Stimulated activated naive B cell treated with anti-CD40 and anti-IgM and Interleukin-4, amounts not matched to agents 10 μg/mL and 1 μg/mL and 100 μg/mL, for 72 hours (primary cell): ENCODE data around the gene LEMD1.
"Not testable (repeated sequence)": the region's sequence is repeated elsewhere in the genome, so short reads cannot be mapped to it uniquely, and the experiment has no call there.

ENCODE experiments used
- ATAC-seq, 2 donors: fragments of 150-1000 bp; cut with Tn5 transposase; replicated peaks; 2 replicates each; pipeline ENCODE4 v1.10.0; 2021; ENCODE audit warnings: moderate library complexity in 1 of 2
- DNase-seq: peaks from one replicate; pipeline ENCODE4 v3.0.0; 2021
- H3K27ac Mint-ChIP-seq: one replicate; pipeline ENCODE4 v1.8.0; 2022; ENCODE audit warnings: mild to moderate bottlenecking, mixed read lengths
- H3K27me3 Mint-ChIP-seq, 2 donors: one replicate each; pipeline ENCODE4 v1.8.0; 2022; ENCODE audit warnings: mixed read lengths in 2 of 2
- H3K36me3 Mint-ChIP-seq, 2 donors: one replicate each; pipeline ENCODE4 v1.8.0; 2022; ENCODE audit warnings: mixed read lengths in 2 of 2, mild to moderate bottlenecking in 1 of 2
- H3K4me1 Mint-ChIP-seq, 2 donors: one replicate each; pipeline ENCODE4 v1.8.0; 2022; ENCODE audit warnings: mixed read lengths in 2 of 2, mild to moderate bottlenecking in 1 of 2
- H3K4me3 Mint-ChIP-seq, 2 donors: one replicate each; pipeline ENCODE4 v1.8.0; 2022; ENCODE audit warnings: mild to moderate bottlenecking in 2 of 2, mixed read lengths in 2 of 2, moderate library complexity in 1 of 2
- H3K9me3 Mint-ChIP-seq, 2 donors: one replicate each; pipeline ENCODE4 v1.8.0; 2022; ENCODE audit warnings: mixed read lengths in 2 of 2, mild to moderate bottlenecking in 1 of 2

LEMD1 gene

DNA sequence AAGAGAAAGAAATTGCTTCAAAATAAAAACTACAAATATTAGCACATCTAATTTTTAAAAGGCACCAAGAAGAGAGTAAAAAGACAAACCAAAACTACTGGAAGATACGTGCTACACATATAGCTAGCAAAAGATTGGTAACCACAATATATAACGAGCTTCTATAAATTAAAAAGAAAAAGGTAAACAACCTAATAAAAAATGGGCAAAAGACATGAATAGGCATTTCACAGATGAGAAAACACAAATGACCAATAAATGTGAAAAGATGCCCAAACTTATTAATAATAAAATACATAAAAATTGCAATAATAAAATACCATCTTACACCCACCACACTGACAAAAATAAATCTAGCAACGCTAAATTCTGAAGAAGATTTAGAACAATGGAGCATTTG lies 26.2 kb downstream of the LEMD1 start:
- DNase-seq (no peak), ATAC-seq (no peak)
- H3K27me3 Mint-ChIP-seq, result peaks cover 24 to 31% of the 10 kb centered on the region in 2 donors
- H3K9me3 Mint-ChIP-seq, result no peaks in the 10 kb centered on the region
- no peaks in the 10 kb centered on the region for H3K4me1 Mint-ChIP-seq
- H3K27ac Mint-ChIP-seq, result no peak overlapping the region
- H3K4me3 Mint-ChIP-seq, result no peak overlapping the region
- no peaks in the 10 kb centered on the region for H3K36me3 Mint-ChIP-seq

GRCh38 chr1:205392650-205393049 lies 29.2 kb downstream of the LEMD1 start:
- Mint-ChIP-seq H3K27me3 (peaks cover 29 to 44% of the 10 kb centered on the region in 2 donors), H3K36me3 (no peaks in the 10 kb centered on the region), H3K4me1 (no peaks in the 10 kb centered on the region), H3K9me3 (no peaks in the 10 kb centered on the region), H3K4me3 (no peak overlapping the region), H3K27ac (no peak overlapping the region)
- ATAC-seq (no peak), DNase-seq (no peak)

DNA sequence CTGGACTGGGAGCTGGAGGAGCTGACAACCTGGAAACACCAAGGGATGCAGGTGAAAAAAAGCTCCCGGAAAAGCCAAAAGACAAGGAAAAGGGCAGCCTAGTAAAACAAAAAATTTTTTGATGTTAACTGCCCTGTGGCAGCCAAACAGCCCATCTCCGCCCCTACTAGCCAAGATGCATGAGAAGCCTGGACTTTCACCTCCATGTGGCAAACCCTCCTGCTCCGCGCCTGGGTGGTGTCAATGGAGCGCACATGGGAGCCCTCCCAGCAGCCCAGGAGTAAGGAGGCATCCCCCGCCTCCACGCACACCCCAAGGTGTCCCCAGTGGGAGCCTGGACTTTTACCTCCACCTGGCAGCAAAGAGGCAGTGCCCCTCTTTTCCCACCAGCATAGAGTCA lies 30.5 kb downstream of the LEMD1 start:
- H3K4me3 Mint-ChIP-seq, result no peak overlapping the region
- no peaks in the 10 kb centered on the region for H3K4me1 Mint-ChIP-seq
- peaks cover 29 to 44% of the 10 kb centered on the region in 2 donors for H3K27me3 Mint-ChIP-seq
- DNase-seq (no peak), ATAC-seq (no peak)
- H3K27ac Mint-ChIP-seq, result no peak overlapping the region
- H3K36me3 Mint-ChIP-seq, result no peaks in the 10 kb centered on the region
- H3K9me3 Mint-ChIP-seq, result no peaks in the 10 kb centered on the region

GRCh38 chr1:205387845-205388244 lies 34.0 kb downstream of the LEMD1 start:
- Mint-ChIP-seq H3K4me1 (no peaks in the 10 kb centered on the region), H3K36me3 (no peaks in the 10 kb centered on the region), H3K27ac (no peak overlapping the region), H3K9me3 (no peaks in the 10 kb centered on the region), H3K27me3 (peaks cover 23 to 24% of the 10 kb centered on the region in 2 donors), H3K4me3 (no peak overlapping the region)
- DNase-seq (no peak), ATAC-seq (no peak)

GRCh38 chr1:205382990-205383389 lies 38.9 kb downstream of the LEMD1 start:
- DNase-seq, H3K4me1 Mint-ChIP-seq, H3K4me3 Mint-ChIP-seq: not testable (repeated sequence)

DNA sequence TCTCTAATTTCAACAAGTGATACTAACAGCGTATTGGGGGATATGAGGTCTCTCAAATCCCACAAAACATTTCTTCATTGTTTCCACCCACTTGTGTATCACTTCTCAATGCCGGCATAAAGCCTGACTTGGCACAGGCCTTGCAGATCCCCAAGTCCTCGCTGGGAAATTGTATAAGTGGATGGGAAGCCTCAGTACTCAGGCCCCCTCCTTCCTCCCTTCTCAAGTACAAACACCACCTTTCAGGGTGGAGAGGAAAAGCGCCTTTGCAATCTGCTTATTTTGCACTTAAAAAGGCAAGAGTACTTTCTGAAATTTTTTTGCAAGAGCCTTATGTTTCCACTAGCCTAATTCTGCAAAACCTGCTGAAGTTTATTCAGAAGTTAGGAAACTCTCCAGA lies 39.3 kb downstream of the LEMD1 start:
- DNase-seq, result no peak
- Mint-ChIP-seq H3K4me3 (no peak overlapping the region), H3K9me3 (no peaks in the 10 kb centered on the region), H3K27me3 (peaks cover 10% of the 10 kb centered on the region in 2 donors), H3K27ac (no peak overlapping the region), H3K4me1 (no peaks in the 10 kb centered on the region), H3K36me3 (no peaks in the 10 kb centered on the region)
- no peak for ATAC-seq

More at GRCh38 chr1:205382990-205383389, 38.9 kb downstream of the LEMD1 start:
- H3K9me3 Mint-ChIP-seq, H3K27ac Mint-ChIP-seq, ATAC-seq, H3K36me3 Mint-ChIP-seq: not testable (repeated sequence)
- peaks cover 10% of the 10 kb centered on the region in 2 donors for H3K27me3 Mint-ChIP-seq

DNA sequence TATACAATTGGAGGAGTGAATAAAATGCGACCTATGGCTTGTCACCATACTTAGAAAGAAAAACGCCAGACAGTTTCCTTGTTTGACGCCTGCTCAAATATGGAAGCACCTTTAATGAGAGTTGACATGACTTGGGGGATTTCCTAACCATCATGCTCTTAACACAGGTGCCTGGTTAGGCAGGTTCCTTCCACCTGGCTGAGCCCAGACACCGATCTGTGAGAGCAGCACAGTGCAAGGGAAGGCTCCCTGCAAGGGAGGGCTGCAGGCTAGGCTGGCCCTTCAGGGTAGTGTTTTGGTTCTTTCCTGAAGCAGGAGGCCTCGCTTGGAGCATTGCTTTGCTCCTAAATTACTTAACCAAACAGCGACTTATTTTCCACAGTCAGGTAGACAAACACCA lies 40.6 kb downstream of the LEMD1 start:
- no peak overlapping the region for H3K27ac Mint-ChIP-seq
- peaks cover 11 to 17% of the 10 kb centered on the region in 2 donors for H3K27me3 Mint-ChIP-seq
- no peaks in the 10 kb centered on the region for H3K9me3 Mint-ChIP-seq
- H3K4me1 Mint-ChIP-seq, result no peaks in the 10 kb centered on the region
- no peak overlapping the region for H3K4me3 Mint-ChIP-seq
- H3K36me3 Mint-ChIP-seq, result no peaks in the 10 kb centered on the region
- ATAC-seq, result no peak
- DNase-seq, result no peak

- DNase-seq (no peak), ATAC-seq (no peak)
- Mint-ChIP-seq H3K9me3 (no peaks in the 10 kb centered on the region), H3K4me3 (no peak overlapping the region), H3K36me3 (no peaks in the 10 kb centered on the region), H3K27me3 (peaks cover 14 to 21% of the 10 kb centered on the region in 2 donors), H3K27ac (no peak overlapping the region), H3K4me1 (peaks cover 0 to 1% of the 10 kb centered on the region in 2 donors)
Observed at GRCh38 chr1:205380882-205381281, 41.0 kb downstream of the LEMD1 start.

DNA sequence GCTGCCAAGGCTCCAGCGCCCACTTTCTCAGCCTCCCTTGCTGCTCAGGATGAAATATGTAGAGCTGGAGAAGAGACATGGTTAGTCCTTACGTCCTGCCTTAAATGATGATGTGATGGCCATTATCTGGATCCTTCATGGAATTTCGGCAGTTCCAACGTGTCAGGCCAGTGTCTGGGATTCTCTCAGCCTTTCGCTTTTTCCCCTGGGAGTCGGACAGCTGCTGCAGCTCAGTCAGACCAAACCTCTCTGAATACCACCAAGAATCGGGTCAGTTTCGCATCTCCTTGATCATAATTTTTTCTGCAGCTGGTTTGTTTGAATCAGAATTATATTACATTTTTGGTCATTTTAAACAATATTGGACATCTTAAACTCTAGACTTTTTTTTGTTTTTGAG lies 42.8 kb downstream of the LEMD1 start:
- ATAC-seq (no peak), DNase-seq (no peak)
- Mint-ChIP-seq H3K9me3 (no peaks in the 10 kb centered on the region), H3K27me3 (peaks cover 20 to 37% of the 10 kb centered on the region in 2 donors), H3K36me3 (no peaks in the 10 kb centered on the region), H3K4me1 (peaks cover 0 to 2% of the 10 kb centered on the region in 2 donors), H3K4me3 (no peak overlapping the region), H3K27ac (no peak overlapping the region)

DNA sequence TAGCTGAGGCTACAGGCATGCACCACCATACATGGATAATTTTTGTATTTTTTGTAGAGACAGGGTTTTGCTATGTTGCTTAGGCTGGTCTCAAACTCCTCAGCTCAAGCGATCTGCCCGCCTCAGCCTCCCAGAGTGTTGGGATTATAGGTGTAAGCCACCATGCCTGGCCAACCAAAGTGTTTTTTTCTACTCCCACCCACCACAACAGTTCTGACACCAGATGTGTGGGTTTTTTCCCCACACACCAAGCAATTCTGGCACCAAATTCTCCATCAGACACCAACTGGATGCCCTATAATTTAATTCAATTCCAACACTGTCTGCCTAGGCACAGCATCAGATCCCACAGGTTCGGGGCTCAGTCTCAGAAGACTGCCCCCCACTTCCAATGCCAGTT lies 44.5 kb downstream of the LEMD1 start:
- Mint-ChIP-seq H3K27ac (no peak overlapping the region), H3K9me3 (no peaks in the 10 kb centered on the region), H3K27me3 (peaks cover 30 to 54% of the 10 kb centered on the region in 2 donors), H3K36me3 (no peaks in the 10 kb centered on the region), H3K4me1 (peaks cover 0 to 2% of the 10 kb centered on the region in 2 donors), H3K4me3 (no peak overlapping the region)
- ATAC-seq (no peak), DNase-seq (no peak)

DNA sequence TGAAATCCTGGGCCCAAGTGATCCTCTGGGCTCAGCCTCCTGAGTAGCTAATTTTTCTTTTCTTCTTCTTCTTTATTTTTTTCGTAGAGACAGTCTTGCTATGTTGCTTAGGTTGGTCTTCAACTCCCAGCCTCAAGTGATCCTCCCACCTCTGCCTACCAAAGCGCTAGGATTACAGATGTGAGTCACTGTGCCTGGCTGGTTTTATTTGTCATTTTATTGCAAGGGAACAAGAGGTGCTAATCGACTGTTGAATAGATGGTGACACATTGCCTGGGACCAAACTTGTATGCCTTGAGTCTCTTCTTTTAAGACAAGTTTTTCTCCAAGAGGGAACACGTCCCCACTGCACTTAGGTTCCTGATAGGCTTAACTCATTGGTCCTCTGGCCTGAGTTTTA lies 45.1 kb downstream of the LEMD1 start:
- H3K27me3 Mint-ChIP-seq, result peaks cover 30 to 55% of the 10 kb centered on the region in 2 donors
- no peak overlapping the region for H3K4me3 Mint-ChIP-seq
- no peak overlapping the region for H3K27ac Mint-ChIP-seq
- H3K9me3 Mint-ChIP-seq, result no peaks in the 10 kb centered on the region
- ATAC-seq (no peak), DNase-seq (no peak)
- H3K36me3 Mint-ChIP-seq, result no peaks in the 10 kb centered on the region
- H3K4me1 Mint-ChIP-seq, result peaks cover 0 to 2% of the 10 kb centered on the region in 2 donors

GRCh38 chr1:205375835-205376545 lies 45.9 kb downstream of the LEMD1 start:
- no peaks in the 10 kb centered on the region for H3K36me3 Mint-ChIP-seq
- H3K9me3 Mint-ChIP-seq, result no peaks in the 10 kb centered on the region
- peaks cover 0 to 2% of the 10 kb centered on the region in 2 donors for H3K4me1 Mint-ChIP-seq
- H3K27me3 Mint-ChIP-seq, result peaks cover 30 to 55% of the 10 kb centered on the region in 2 donors
- ATAC-seq (no peak), DNase-seq (no peak)
- H3K27ac Mint-ChIP-seq, result no peak overlapping the region
- H3K4me3 Mint-ChIP-seq, result no peak overlapping the region

- no peaks in the 10 kb centered on the region for H3K36me3 Mint-ChIP-seq
- H3K27ac Mint-ChIP-seq, result no peak overlapping the region
- ATAC-seq (no peak), DNase-seq (no peak)
- H3K4me3 Mint-ChIP-seq, result no peak overlapping the region
- peaks cover 0 to 2% of the 10 kb centered on the region in 2 donors for H3K4me1 Mint-ChIP-seq
- peaks cover 30 to 51% of the 10 kb centered on the region in 2 donors for H3K27me3 Mint-ChIP-seq
- H3K9me3 Mint-ChIP-seq, result no peaks in the 10 kb centered on the region
Observed at GRCh38 chr1:205374210-205375078, 47.4 kb downstream of the LEMD1 start.

- Mint-ChIP-seq H3K4me1 (peaks cover 0 to 2% of the 10 kb centered on the region in 2 donors), H3K4me3 (no peak overlapping the region), H3K9me3 (no peaks in the 10 kb centered on the region), H3K27ac (no peak overlapping the region), H3K27me3 (peaks cover 26 to 49% of the 10 kb centered on the region in 2 donors), H3K36me3 (no peaks in the 10 kb centered on the region)
- no peak for DNase-seq
- ATAC-seq, result no peak
Observed at GRCh38 chr1:205373798-205374175, 48.1 kb downstream of the LEMD1 start.
